Neuron (in vitro differentiated cells): Measurements from ENCODE around the gene LILRA5.
"Not testable (repeated sequence)": the region's sequence is repeated elsewhere in the genome, so short reads cannot be mapped to it uniquely, and the experiment has no call there.

Source experiments
- H2AFZ ChIP-seq: one replicate; pipeline ENCODE4 v1.6.1; 2013; ENCODE audit warnings: low read depth, mild to moderate bottlenecking, inconsistent platforms, low read length, moderate library complexity
- H3K27me3 ChIP-seq: one replicate; pipeline ENCODE4 v1.6.1; 2013; ENCODE audit warnings: low read length; ENCODE audit not compliant: insufficient read depth
- H3K36me3 ChIP-seq: one replicate; pipeline ENCODE4 v1.6.1; 2013; ENCODE audit warnings: low read length; ENCODE audit not compliant: insufficient read depth
- H3K4me1 ChIP-seq: one replicate; pipeline ENCODE4 v1.6.1; 2013; ENCODE audit warnings: low read length; ENCODE audit not compliant: insufficient read depth
- H3K4me3 ChIP-seq: 2 replicates; pipeline ENCODE4 v1.5.1; 2013; ENCODE audit warnings: mild to moderate bottlenecking, low read length, moderate library complexity
- H3K9me3 ChIP-seq: one replicate; pipeline ENCODE4 v1.6.1; 2013; ENCODE audit warnings: low read length

Gene LILRA5

GRCh38 chr19:54325194-54325621 lies 12.2 kb upstream of the LILRA5 start:
- Histone ChIP-seq H3K4me1 (no peaks in the 10 kb centered on the region), H3K36me3 (no peaks in the 10 kb centered on the region), H3K9me3 (no peaks in the 10 kb centered on the region), H3K4me3 (no peak overlapping the region), H3K27me3 (no peaks in the 10 kb centered on the region), H2AFZ (no peak overlapping the region)

- Histone ChIP-seq H3K4me1 (no peaks in the 10 kb centered on the region), H3K4me3 (no peak overlapping the region), H2AFZ (no peak overlapping the region), H3K36me3 (no peaks in the 10 kb centered on the region), H3K27me3 (no peaks in the 10 kb centered on the region), H3K9me3 (no peaks in the 10 kb centered on the region)
These were observed 11.1 kb upstream of the LILRA5 start for GRCh38 chr19:54324071-54324470.

- not testable (repeated sequence) for H3K36me3 ChIP-seq, H3K9me3 ChIP-seq, H3K4me1 ChIP-seq, H3K4me3 ChIP-seq, H2AFZ ChIP-seq, H3K27me3 ChIP-seq
These were observed 10.0 kb upstream of the LILRA5 start for GRCh38 chr19:54322934-54323333.

GRCh38 chr19:54322295-54322694 lies 9.3 kb upstream of the LILRA5 start:
- H2AFZ ChIP-seq, H3K36me3 ChIP-seq, H3K4me3 ChIP-seq, H3K4me1 ChIP-seq, H3K9me3 ChIP-seq, H3K27me3 ChIP-seq: not testable (repeated sequence)

- Histone ChIP-seq H3K36me3 (no peaks in the 10 kb centered on the region), H3K4me3 (no peak overlapping the region), H3K27me3 (no peaks in the 10 kb centered on the region), H2AFZ (no peak overlapping the region), H3K4me1 (no peaks in the 10 kb centered on the region), H3K9me3 (no peaks in the 10 kb centered on the region)
These were observed 7.1 kb upstream of the LILRA5 start for GRCh38 chr19:54319892-54320670.

GRCh38 chr19:54319049-54319448 lies 6.1 kb upstream of the LILRA5 start:
- Histone ChIP-seq H3K9me3 (no peaks in the 10 kb centered on the region), H3K27me3 (no peaks in the 10 kb centered on the region), H3K36me3 (no peaks in the 10 kb centered on the region), H3K4me3 (no peak overlapping the region), H2AFZ (no peak overlapping the region), H3K4me1 (no peaks in the 10 kb centered on the region)

- no peaks in the 10 kb centered on the region for H3K4me1 ChIP-seq
- H3K36me3 ChIP-seq, result no peaks in the 10 kb centered on the region
- H3K27me3 ChIP-seq, result no peaks in the 10 kb centered on the region
- no peak overlapping the region for H3K4me3 ChIP-seq
- H2AFZ ChIP-seq, result no peak overlapping the region
- no peaks in the 10 kb centered on the region for H3K9me3 ChIP-seq
These were observed 4.9 kb upstream of the LILRA5 start for GRCh38 chr19:54317965-54318240.

GRCh38 chr19:54317108-54317964 lies 4.4 kb upstream of the LILRA5 start:
- Histone ChIP-seq H3K4me3 (no peak overlapping the region), H3K9me3 (no peaks in the 10 kb centered on the region), H3K36me3 (no peaks in the 10 kb centered on the region), H3K27me3 (no peaks in the 10 kb centered on the region), H2AFZ (no peak overlapping the region), H3K4me1 (no peaks in the 10 kb centered on the region)

- no peaks in the 10 kb centered on the region for H3K36me3 ChIP-seq
- no peak overlapping the region for H2AFZ ChIP-seq
- H3K4me3 ChIP-seq, result no peak overlapping the region
- no peaks in the 10 kb centered on the region for H3K4me1 ChIP-seq
- H3K27me3 ChIP-seq, result no peaks in the 10 kb centered on the region
- H3K9me3 ChIP-seq, result no peaks in the 10 kb centered on the region
These were observed 3.8 kb upstream of the LILRA5 start for GRCh38 chr19:54316746-54317107.

- H3K4me3 ChIP-seq, result no peak overlapping the region
- H2AFZ ChIP-seq, result no peak overlapping the region
- no peaks in the 10 kb centered on the region for H3K4me1 ChIP-seq
- no peaks in the 10 kb centered on the region for H3K9me3 ChIP-seq
- H3K27me3 ChIP-seq, result no peaks in the 10 kb centered on the region
- no peaks in the 10 kb centered on the region for H3K36me3 ChIP-seq
These were observed 3.0 kb upstream of the LILRA5 start for GRCh38 chr19:54315956-54316355.

GRCh38 chr19:54312011-54312410 lies 955 bp downstream of the LILRA5 start:
- Histone ChIP-seq H2AFZ (no peak overlapping the region), H3K27me3 (no peaks in the 10 kb centered on the region), H3K36me3 (no peaks in the 10 kb centered on the region), H3K4me1 (no peaks in the 10 kb centered on the region), H3K9me3 (no peaks in the 10 kb centered on the region), H3K4me3 (no peak overlapping the region)

GRCh38 chr19:54311486-54311885 lies 1.5 kb downstream of the LILRA5 start:
- H3K4me1 ChIP-seq, result no peaks in the 10 kb centered on the region
- H3K9me3 ChIP-seq, result no peaks in the 10 kb centered on the region
- H3K4me3 ChIP-seq, result no peak overlapping the region
- no peaks in the 10 kb centered on the region for H3K36me3 ChIP-seq
- H3K27me3 ChIP-seq, result no peaks in the 10 kb centered on the region
- no peak overlapping the region for H2AFZ ChIP-seq

- Histone ChIP-seq H3K4me1 (no peaks in the 10 kb centered on the region), H3K36me3 (no peaks in the 10 kb centered on the region), H2AFZ (no peak overlapping the region), H3K27me3 (no peaks in the 10 kb centered on the region), H3K9me3 (no peaks in the 10 kb centered on the region), H3K4me3 (no peak overlapping the region)
These were observed 2.4 kb downstream of the LILRA5 start for GRCh38 chr19:54310543-54310942.
